HAP-1 (cell line): Measurements from ENCODE around the gene EDC4.

Experiments
- DNase-seq, 2 experiments: peaks; one replicate each; pipeline ENCODE4 v3.0.0-alpha.2; 2016 to 2020; ENCODE audit warnings: low spot score in 2 of 2
- H3K27me3 ChIP-seq: fragments of 250-450 bp; sonication (Bioruptor Pico); 2 replicates; pipeline ENCODE4 v1.5.1; 2020; ENCODE audit warnings: low read depth, mild to moderate bottlenecking, moderate library complexity
- H3K36me3 ChIP-seq: fragments of 250-450 bp; sonication (Bioruptor Pico); replicated peaks from 2 replicates; pipeline ENCODE4 v1.5.1; 2020; ENCODE audit warnings: mild to moderate bottlenecking
- H3K4me1 ChIP-seq: fragments of 250-450 bp; sonication (Bioruptor Pico); 2 replicates; pipeline ENCODE4 v1.5.1; 2020; ENCODE audit warnings: mild to moderate bottlenecking
- H3K4me3 ChIP-seq: fragments of 250-450 bp; sonication (Bioruptor Pico); 2 replicates; pipeline ENCODE4 v1.5.1; 2020; ENCODE audit warnings: mild to moderate bottlenecking, moderate library complexity
- H3K9me3 ChIP-seq: fragments of 250-450 bp; sonication (Bioruptor Pico); 2 replicates; pipeline ENCODE4 v1.5.1; 2020; ENCODE audit warnings: mild to moderate bottlenecking, moderate library complexity
- in situ Hi-C: fragments of 300-500 bp; cut with MboI; formaldehyde crosslinking; loops from 3 replicates; pipeline ENCODE4 v1.14.3; 2020; ENCODE audit warnings: low sequenced_read_pairs, inconsistent platforms, mixed read lengths

EDC4 gene

GRCh38 chr16:67928561-67929364 is 55.9 kb downstream of the EDC4 start:
- H3K36me3 ChIP-seq, result peaks cover 23% of the 10 kb centered on the region
- no peaks in the 10 kb centered on the region for H3K27me3 ChIP-seq
- in situ Hi-C loops, result loop anchor here (5.0 kb wide), 1 partner anchor 261 kb away; the partner anchor contains the start of genes C16orf86 and ENKD1
- H3K9me3 ChIP-seq, result no peaks in the 10 kb centered on the region
- no peaks in the 10 kb centered on the region for H3K4me1 ChIP-seq
- DNase-seq, result peak; percentile 66 to 85
- no peak overlapping the region for H3K4me3 ChIP-seq

GRCh38 chr16:67930191-67930590 is 57.3 kb downstream of the EDC4 start:
- Histone ChIP-seq H3K27me3 (no peaks in the 10 kb centered on the region), H3K4me1 (peaks cover 9% of the 10 kb centered on the region), H3K4me3 (no peak overlapping the region), H3K9me3 (no peaks in the 10 kb centered on the region), H3K36me3 (peaks cover 24% of the 10 kb centered on the region)
- in situ Hi-C loops, result no loop called here
- no peak for DNase-seq

DNA sequence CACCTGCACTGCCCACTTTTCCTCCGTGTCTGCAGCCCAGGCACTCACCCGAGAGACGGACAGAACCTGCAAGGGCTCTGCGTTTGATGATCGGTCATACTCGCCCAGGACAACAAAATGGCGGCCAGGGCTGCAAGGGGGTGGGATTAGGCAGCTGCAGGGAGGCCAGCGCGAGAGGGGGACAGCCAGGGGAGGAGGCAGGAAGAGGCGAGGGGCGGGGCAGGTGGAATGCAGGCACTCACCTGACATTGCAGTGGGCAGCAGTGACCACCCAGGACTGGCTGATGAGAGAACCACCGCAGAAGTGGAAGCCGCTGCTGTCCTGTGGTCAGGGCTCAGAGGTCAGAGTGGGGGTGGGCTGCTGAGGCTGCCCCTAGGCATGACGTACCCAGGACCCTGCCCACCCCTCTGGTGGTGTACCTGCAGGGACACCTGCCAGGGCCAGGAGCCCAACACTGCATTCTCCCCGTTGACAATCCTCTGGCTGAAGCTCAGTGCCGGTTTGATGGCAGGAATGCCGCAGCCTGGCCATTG is 57.9 kb downstream of the EDC4 start:
- H3K4me3 ChIP-seq, result no peak overlapping the region
- H3K9me3 ChIP-seq, result no peaks in the 10 kb centered on the region
- peaks cover 9% of the 10 kb centered on the region for H3K4me1 ChIP-seq
- DNase-seq, result no peak
- in situ Hi-C loops, result no loop called here
- H3K27me3 ChIP-seq, result no peaks in the 10 kb centered on the region
- peaks cover 24% of the 10 kb centered on the region for H3K36me3 ChIP-seq
